HepG2 (cell line): ENCODE results near the gene PLSCR5. TPM values are rescaled to one million over a fixed set of nuclear protein-coding genes. Genes with fewer than 3 reads are reported as not detected.

Experiments
- AHR ChIP-seq: IDR thresholded peaks from 2 replicates; pipeline ENCODE4 v1.6.1; 2018; ENCODE audit warnings: missing genetic modification reagents, missing compliant biosample characterization
- BORCS8-MEF2B ChIP-seq: sonication (generic); formaldehyde crosslinking; IDR thresholded peaks from 2 replicates; pipeline ENCODE4 v1.8.0; 2022; ENCODE audit warnings: mild to moderate bottlenecking, missing genetic modification reagents
- HCFC1 ChIP-seq: fragments of 150-350 bp; IDR thresholded peaks from 2 replicates; pipeline ENCODE4 v1.6.1; 2014; ENCODE audit warnings: low read depth, low read length
- ISX ChIP-seq: sonication (generic); formaldehyde crosslinking; conservative IDR thresholded peaks from 2 replicates; pipeline ENCODE4 v1.5.0; 2020; ENCODE audit warnings: missing genetic modification reagents
- KLF11 ChIP-seq: IDR thresholded peaks from 2 replicates; pipeline ENCODE4 v1.6.1; 2016; ENCODE audit warnings: missing compliant biosample characterization
- KLF13 ChIP-seq: sonication (generic); formaldehyde crosslinking; IDR thresholded peaks from 2 replicates; pipeline ENCODE4 v1.4.0; 2020; ENCODE audit warnings: mild to moderate bottlenecking, missing genetic modification reagents
- MED13 ChIP-seq: sonication (generic); formaldehyde crosslinking; IDR thresholded peaks from 2 replicates; pipeline ENCODE4 v1.5.0; 2020; ENCODE audit warnings: missing genetic modification reagents
- NCOA1 ChIP-seq: sonication (generic); formaldehyde crosslinking; IDR thresholded peaks from 2 replicates; pipeline ENCODE4 v1.9.0; 2021; ENCODE audit warnings: missing genetic modification reagents
- SETDB1 ChIP-seq: sonication (generic); formaldehyde crosslinking; IDR thresholded peaks from 2 replicates; pipeline ENCODE4 v1.5.1; 2020; ENCODE audit warnings: missing genetic modification reagents, mild to moderate bottlenecking, borderline replicate concordance
- SIX1 ChIP-seq: sonication (generic); formaldehyde crosslinking; IDR thresholded peaks from 2 replicates; pipeline ENCODE4 v1.4.0; 2020; ENCODE audit warnings: missing genetic modification reagents, borderline replicate concordance
- SP140L ChIP-seq: sonication (generic); formaldehyde crosslinking; IDR thresholded peaks from 2 replicates; pipeline ENCODE4 v1.4.0; 2020; ENCODE audit warnings: missing genetic modification reagents, borderline replicate concordance
- ZKSCAN1 ChIP-seq: fragments of 150-350 bp; IDR thresholded peaks from 2 replicates; pipeline ENCODE4 v1.6.1; 2014; ENCODE audit warnings: low read length
- ZNF510 ChIP-seq: sonication (generic); formaldehyde crosslinking; IDR thresholded peaks from 2 replicates; pipeline ENCODE4 v1.4.0; 2020; ENCODE audit warnings: low read depth, mild to moderate bottlenecking, missing genetic modification reagents
- polyA plus RNA-seq, 8 experiments: library from polyadenylated mRNA; depleted of rRNA in 3 of 8; stranded (reverse) in 7 of 8; unstranded in 1 of 8; fragments of >200 nt; fragmentation: Illumina TruSeq in 4 of 8; extraction: Trizol in 4 of 8; gene quantifications; 2 replicates each; pipeline versions ENCODE4 v1.2.1 to v1.2.3, GENCODE V29; 2011 to 2016; ENCODE audit warnings: low read depth in 4 of 8, missing spikeins in 1 of 8, mixed read lengths in 1 of 8; ENCODE audit not compliant: insufficient read depth in 1 of 8
- total RNA-seq, 5 experiments: library from RNA; depleted of rRNA; stranded (reverse); fragments of >200 nt; fragmentation: Illumina TruSeq; extraction: Trizol; gene quantifications; 2 replicates each; pipeline ENCODE4 v1.2.3, GENCODE V29; 2016; ENCODE audit warnings: low read depth in 1 of 5
- TF ChIP-seq, protein P1 (sequence below): sonication (generic); formaldehyde crosslinking; IDR thresholded peaks from 2 replicates; pipeline ENCODE4 v1.4.0; 2020; ENCODE audit warnings: missing genetic modification reagents, borderline replicate concordance
- TF ChIP-seq, protein P2 (sequence below): sonication (generic); formaldehyde crosslinking; IDR thresholded peaks from 2 replicates; pipeline ENCODE4 v1.4.0; 2020; ENCODE audit warnings: missing genetic modification reagents, mild to moderate bottlenecking, borderline replicate concordance
- TF ChIP-seq, protein P3 (sequence below): sonication (generic); formaldehyde crosslinking; IDR thresholded peaks from 2 replicates; pipeline ENCODE4 v1.5.0; 2020; ENCODE audit warnings: missing genetic modification reagents, mild to moderate bottlenecking, borderline replicate concordance
- TF ChIP-seq, protein P4 (sequence below): sonication (generic); formaldehyde crosslinking; IDR thresholded peaks from 2 replicates; pipeline ENCODE4 v1.4.0; 2020; ENCODE audit warnings: missing genetic modification reagents, mild to moderate bottlenecking, borderline replicate concordance
- TF ChIP-seq, protein P5 (sequence below), 2 experiments: sonication (generic) in 1 of 2; formaldehyde crosslinking in 1 of 2; IDR thresholded peaks; 2 replicates each; pipeline versions ENCODE4 v1.4.0 to v1.6.1; 2018 to 2020; ENCODE audit warnings: missing genetic modification reagents in 2 of 2, borderline replicate concordance in 1 of 2, low read depth in 1 of 2, mild to moderate bottlenecking in 1 of 2, missing biosample characterization in 1 of 2

Gene PLSCR5
- total and polyA plus RNA-seq, 2 of the 13 experiments (the other 11 are each of a cell fraction or from before 2014, with no cell fraction given) = 0.50 TPM; not detected in 1

DNA sequence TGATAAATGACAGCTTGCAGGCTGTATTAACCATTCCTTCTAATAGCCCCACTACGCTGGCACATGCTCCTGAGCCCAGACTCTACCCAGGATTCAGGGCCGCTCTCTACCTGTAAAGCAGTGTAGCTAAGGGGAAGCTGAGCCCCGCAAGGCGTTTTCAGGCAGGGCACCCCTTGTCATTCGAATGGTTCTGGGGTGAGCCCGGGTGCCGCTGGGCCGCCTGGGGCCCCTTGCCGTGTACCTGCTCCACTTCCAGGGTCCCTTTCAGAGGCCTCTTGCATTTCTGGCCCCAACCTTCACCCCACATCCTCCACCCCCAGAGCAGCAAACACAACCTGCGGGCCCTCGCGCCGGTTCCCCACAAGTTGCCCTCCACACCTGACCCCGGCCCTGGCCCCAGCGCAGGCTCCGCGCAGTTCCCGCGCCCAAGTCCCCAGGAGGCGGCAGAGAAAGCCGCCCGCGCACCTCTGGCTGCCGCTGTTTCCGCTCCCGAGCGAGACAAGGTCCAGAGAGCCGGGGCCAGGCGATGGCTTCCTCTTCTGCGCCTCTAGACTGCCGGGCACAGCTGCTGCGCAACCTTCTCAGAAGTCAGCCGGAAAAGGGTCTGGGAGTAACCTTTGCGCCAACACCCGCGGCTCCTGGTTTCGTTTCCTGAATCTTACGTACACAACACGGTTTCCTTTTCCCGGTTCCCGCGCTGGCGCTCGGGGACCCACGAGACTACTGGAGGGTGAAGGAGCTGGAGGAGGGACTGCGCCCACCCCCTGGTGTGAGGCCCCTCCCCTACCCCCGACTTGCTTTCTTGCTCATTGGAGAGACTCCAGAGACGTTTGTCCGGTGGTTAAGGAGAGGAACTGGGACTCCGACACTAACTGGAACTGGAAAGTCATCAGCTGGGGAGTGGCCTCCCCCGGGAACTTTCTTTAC, 60.9 kb downstream of the PLSCR5 start, which contains the start of gene PLSCR1 (continued):
- no peak for TF ChIP-seq ZKSCAN1
- no peak for TF ChIP-seq SIX1 (CRISPR knock-in tag)
- TF ChIP-seq, protein P1, sequence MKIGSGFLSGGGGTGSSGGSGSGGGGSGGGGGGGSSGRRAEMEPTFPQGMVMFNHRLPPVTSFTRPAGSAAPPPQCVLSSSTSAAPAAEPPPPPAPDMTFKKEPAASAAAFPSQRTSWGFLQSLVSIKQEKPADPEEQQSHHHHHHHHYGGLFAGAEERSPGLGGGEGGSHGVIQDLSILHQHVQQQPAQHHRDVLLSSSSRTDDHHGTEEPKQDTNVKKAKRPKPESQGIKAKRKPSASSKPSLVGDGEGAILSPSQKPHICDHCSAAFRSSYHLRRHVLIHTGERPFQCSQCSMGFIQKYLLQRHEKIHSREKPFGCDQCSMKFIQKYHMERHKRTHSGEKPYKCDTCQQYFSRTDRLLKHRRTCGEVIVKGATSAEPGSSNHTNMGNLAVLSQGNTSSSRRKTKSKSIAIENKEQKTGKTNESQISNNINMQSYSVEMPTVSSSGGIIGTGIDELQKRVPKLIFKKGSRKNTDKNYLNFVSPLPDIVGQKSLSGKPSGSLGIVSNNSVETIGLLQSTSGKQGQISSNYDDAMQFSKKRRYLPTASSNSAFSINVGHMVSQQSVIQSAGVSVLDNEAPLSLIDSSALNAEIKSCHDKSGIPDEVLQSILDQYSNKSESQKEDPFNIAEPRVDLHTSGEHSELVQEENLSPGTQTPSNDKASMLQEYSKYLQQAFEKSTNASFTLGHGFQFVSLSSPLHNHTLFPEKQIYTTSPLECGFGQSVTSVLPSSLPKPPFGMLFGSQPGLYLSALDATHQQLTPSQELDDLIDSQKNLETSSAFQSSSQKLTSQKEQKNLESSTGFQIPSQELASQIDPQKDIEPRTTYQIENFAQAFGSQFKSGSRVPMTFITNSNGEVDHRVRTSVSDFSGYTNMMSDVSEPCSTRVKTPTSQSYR (CRISPR knock-in tag) = no peak
- TF ChIP-seq, protein P2, sequence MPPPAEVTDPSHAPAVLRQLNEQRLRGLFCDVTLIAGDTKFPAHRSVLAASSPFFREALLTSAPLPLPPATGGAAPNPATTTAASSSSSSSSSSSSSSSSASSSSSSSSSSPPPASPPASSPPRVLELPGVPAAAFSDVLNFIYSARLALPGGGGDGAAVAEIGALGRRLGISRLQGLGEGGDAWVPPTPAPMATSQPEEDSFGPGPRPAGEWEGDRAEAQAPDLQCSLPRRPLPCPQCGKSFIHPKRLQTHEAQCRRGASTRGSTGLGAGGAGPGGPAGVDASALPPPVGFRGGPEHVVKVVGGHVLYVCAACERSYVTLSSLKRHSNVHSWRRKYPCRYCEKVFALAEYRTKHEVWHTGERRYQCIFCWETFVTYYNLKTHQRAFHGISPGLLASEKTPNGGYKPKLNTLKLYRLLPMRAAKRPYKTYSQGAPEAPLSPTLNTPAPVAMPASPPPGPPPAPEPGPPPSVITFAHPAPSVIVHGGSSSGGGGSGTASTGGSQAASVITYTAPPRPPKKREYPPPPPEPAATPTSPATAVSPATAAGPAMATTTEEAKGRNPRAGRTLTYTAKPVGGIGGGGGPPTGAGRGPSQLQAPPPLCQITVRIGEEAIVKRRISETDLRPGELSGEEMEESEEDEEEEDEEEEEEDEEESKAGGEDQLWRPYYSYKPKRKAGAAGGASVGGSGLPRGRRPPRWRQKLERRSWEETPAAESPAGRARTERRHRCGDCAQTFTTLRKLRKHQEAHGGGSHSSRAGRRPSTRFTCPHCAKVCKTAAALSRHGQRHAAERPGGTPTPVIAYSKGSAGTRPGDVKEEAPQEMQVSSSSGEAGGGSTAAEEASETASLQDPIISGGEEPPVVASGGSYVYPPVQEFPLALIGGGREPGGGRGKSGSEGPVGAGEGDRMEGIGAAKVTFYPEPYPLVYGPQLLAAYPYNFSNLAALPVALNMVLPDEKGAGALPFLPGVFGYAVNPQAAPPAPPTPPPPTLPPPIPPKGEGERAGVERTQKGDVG (CRISPR knock-in tag) = no peak
- no peak for TF ChIP-seq ISX
- TF ChIP-seq ZNF510 = no peak
- no peak for TF ChIP-seq KLF13
- 0 out of 2 replicates have a peak, but pooled peaks have one; percentile 56 for TF ChIP-seq SETDB1
- TF ChIP-seq KLF11 (CRISPR knock-in tag) = no peak
- TF ChIP-seq, protein P3, sequence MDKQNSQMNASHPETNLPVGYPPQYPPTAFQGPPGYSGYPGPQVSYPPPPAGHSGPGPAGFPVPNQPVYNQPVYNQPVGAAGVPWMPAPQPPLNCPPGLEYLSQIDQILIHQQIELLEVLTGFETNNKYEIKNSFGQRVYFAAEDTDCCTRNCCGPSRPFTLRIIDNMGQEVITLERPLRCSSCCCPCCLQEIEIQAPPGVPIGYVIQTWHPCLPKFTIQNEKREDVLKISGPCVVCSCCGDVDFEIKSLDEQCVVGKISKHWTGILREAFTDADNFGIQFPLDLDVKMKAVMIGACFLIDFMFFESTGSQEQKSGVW (CRISPR knock-in tag) = no peak
- no peak for TF ChIP-seq HCFC1
- peak; percentile 86; the same call in 1 of the 2 replicates for TF ChIP-seq SP140L
- peak; percentile 53; the same call in 1 of the 2 replicates for TF ChIP-seq BORCS8-MEF2B
- TF ChIP-seq, protein P4, sequence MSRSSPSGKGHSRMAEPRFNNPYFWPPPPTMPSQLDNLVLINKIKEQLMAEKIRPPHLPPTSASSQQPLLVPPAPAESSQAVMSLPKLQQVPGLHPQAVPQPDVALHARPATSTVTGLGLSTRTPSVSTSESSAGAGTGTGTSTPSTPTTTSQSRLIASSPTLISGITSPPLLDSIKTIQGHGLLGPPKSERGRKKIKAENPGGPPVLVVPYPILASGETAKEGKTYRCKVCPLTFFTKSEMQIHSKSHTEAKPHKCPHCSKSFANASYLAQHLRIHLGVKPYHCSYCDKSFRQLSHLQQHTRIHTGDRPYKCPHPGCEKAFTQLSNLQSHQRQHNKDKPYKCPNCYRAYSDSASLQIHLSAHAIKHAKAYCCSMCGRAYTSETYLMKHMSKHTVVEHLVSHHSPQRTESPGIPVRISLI = no peak
- TF ChIP-seq AHR (CRISPR knock-in tag) = no peak
- TF ChIP-seq NCOA1 = 0 out of 2 replicates have a peak, but pooled peaks have one; percentile 48
- TF ChIP-seq, protein P5, sequence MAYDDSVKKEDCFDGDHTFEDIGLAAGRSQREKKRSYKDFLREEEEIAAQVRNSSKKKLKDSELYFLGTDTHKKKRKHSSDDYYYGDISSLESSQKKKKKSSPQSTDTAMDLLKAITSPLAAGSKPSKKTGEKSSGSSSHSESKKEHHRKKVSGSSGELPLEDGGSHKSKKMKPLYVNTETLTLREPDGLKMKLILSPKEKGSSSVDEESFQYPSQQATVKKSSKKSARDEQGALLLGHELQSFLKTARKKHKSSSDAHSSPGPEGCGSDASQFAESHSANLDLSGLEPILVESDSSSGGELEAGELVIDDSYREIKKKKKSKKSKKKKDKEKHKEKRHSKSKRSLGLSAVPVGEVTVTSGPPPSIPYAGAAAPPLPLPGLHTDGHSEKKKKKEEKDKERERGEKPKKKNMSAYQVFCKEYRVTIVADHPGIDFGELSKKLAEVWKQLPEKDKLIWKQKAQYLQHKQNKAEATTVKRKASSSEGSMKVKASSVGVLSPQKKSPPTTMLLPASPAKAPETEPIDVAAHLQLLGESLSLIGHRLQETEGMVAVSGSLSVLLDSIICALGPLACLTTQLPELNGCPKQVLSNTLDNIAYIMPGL (CRISPR knock-in tag; IDR thresholded peaks at IDR 0.05; ENCODE audit: borderline replicate concordance in 1 of 2, low read depth in 1 of 2) = peak; percentile 79 to 86; a peak in 3 of 4 replicates
- no peak for TF ChIP-seq MED13
